Liver (tissue), 9 donors: Measurements from ENCODE around the gene NFXL1. TPM values are rescaled to one million over a fixed set of nuclear protein-coding genes. Genes with fewer than 3 reads are reported as not detected.

Source experiments
- DNase-seq: peaks from one replicate; pipeline ENCODE4 v3.0.0-alpha.2; 2017; ENCODE audit warnings: low spot score
- H3K27ac ChIP-seq, 2 donors: one replicate each; pipeline ENCODE4 v1.7.0; 2013; ENCODE audit warnings: inconsistent platforms in 2 of 2, low read length in 2 of 2, control low read depth in 1 of 2, low read depth in 1 of 2, mild to moderate bottlenecking in 1 of 2
- H3K27me3 ChIP-seq, 4 donors: one replicate each; pipeline versions ENCODE4 v1.6.1 to v1.7.0; 2013; ENCODE audit warnings: low read length in 3 of 4, inconsistent platforms in 1 of 4, mild to moderate bottlenecking in 1 of 4, moderate library complexity in 1 of 4; ENCODE audit not compliant: control insufficient read depth in 4 of 4, insufficient read depth in 4 of 4
- H3K36me3 ChIP-seq, 4 donors: one replicate each; pipeline versions ENCODE4 v1.6.1 to v1.7.0; 2013; ENCODE audit warnings: low read length in 3 of 4, mild to moderate bottlenecking in 3 of 4, low read depth in 1 of 4, moderate library complexity in 1 of 4; ENCODE audit not compliant: control insufficient read depth in 4 of 4, insufficient read depth in 3 of 4
- H3K4me1 ChIP-seq, 4 donors: one replicate each; pipeline versions ENCODE4 v1.6.1 to v1.7.0; 2013; ENCODE audit warnings: low read length in 3 of 4, mild to moderate bottlenecking in 3 of 4, moderate library complexity in 1 of 4; ENCODE audit not compliant: control insufficient read depth in 4 of 4, insufficient read depth in 4 of 4
- H3K4me3 ChIP-seq, 3 donors: one replicate each; pipeline versions ENCODE4 v1.6.1 to v1.7.0; 2013; ENCODE audit warnings: low read length in 3 of 3, control low read depth in 1 of 3, low read depth in 1 of 3, mild to moderate bottlenecking in 1 of 3
- H3K9ac ChIP-seq, 2 donors: one replicate each; pipeline ENCODE4 v1.7.0; 2013; ENCODE audit warnings: low read length in 2 of 2, mild to moderate bottlenecking in 2 of 2, moderate library complexity in 2 of 2, control low read depth in 1 of 2, low read depth in 1 of 2
- H3K9me3 ChIP-seq, 4 donors: one replicate each; pipeline versions ENCODE4 v1.6.1 to v1.7.0; 2013; ENCODE audit warnings: low read length in 3 of 4; ENCODE audit not compliant: control insufficient read depth in 4 of 4
- EGR1 ChIP-seq, 2 donors: IDR thresholded peaks; 2 replicates each; pipeline ENCODE4 v1.6.1; 2016 to 2018; ENCODE audit warnings: antibody characterized with exemption in 2 of 2, low read depth in 2 of 2
- FOXA1 ChIP-seq: IDR thresholded peaks from 2 replicates; pipeline ENCODE4 v1.6.1; 2016; ENCODE audit warnings: antibody characterized with exemption
- FOXA2 ChIP-seq: IDR thresholded peaks from 2 replicates; pipeline ENCODE4 v1.6.1; 2016; ENCODE audit warnings: antibody characterized with exemption
- GABPA ChIP-seq, 2 donors: IDR thresholded peaks in 1 of 2; conservative IDR thresholded peaks in 1 of 2; 2 replicates each; pipeline ENCODE4 v1.6.1; 2016; ENCODE audit warnings: antibody characterized with exemption in 2 of 2, mild to moderate bottlenecking in 1 of 2, moderate library complexity in 1 of 2
- HNF4A ChIP-seq, 2 donors: conservative IDR thresholded peaks; 2 replicates each; pipeline ENCODE4 v1.6.1; 2016; ENCODE audit warnings: antibody characterized with exemption in 2 of 2, mild to moderate bottlenecking in 2 of 2
- HNF4G ChIP-seq: IDR thresholded peaks from 2 replicates; pipeline ENCODE4 v1.6.1; 2016; ENCODE audit warnings: antibody characterized with exemption
- JUND ChIP-seq, 2 donors: IDR thresholded peaks; 2 replicates each; pipeline ENCODE4 v1.6.1; 2016; ENCODE audit warnings: antibody characterized with exemption in 2 of 2
- NR2F2 ChIP-seq: IDR thresholded peaks from 2 replicates; pipeline ENCODE4 v1.6.1; 2016; ENCODE audit warnings: antibody characterized with exemption
- RAD21 ChIP-seq, 2 donors: IDR thresholded peaks; 2 replicates each; pipeline ENCODE4 v1.6.1; 2016; ENCODE audit warnings: antibody characterized with exemption in 2 of 2, mild to moderate bottlenecking in 2 of 2
- RXRA ChIP-seq, 2 donors: IDR thresholded peaks; 2 replicates each; pipeline ENCODE4 v1.6.1; 2017 to 2018; ENCODE audit warnings: antibody characterized with exemption in 2 of 2, mild to moderate bottlenecking in 1 of 2
- SP1 ChIP-seq: IDR thresholded peaks from 2 replicates; pipeline ENCODE4 v1.6.1; 2018; ENCODE audit warnings: antibody characterized with exemption, mild to moderate bottlenecking
- TAF1 ChIP-seq: conservative IDR thresholded peaks from 2 replicates; pipeline ENCODE4 v1.6.1; 2016; ENCODE audit warnings: antibody characterized with exemption, mild to moderate bottlenecking
- YY1 ChIP-seq: IDR thresholded peaks from 2 replicates; pipeline ENCODE4 v1.6.1; 2016; ENCODE audit warnings: antibody characterized with exemption, mild to moderate bottlenecking
- WGBS: extraction: QIAGEN DNeasy Blood & Tissue Kit; methylation state at CpG from one replicate; pipeline ENCODE4 v1.1.7; 2013; 5-methylcytosine and 5-hydroxymethylcytosine counted together
- polyA plus RNA-seq, 2 donors: library from polyadenylated mRNA; stranded (reverse) in 1 of 2; unstranded in 1 of 2; fragments of 200-250 nt in 1 of 2; fragments of >200 nt in 1 of 2; fragmentation: Nextera tagmentation in 1 of 2; extraction: Ambion mirVana in 1 of 2; gene quantifications; one replicate each; pipeline versions ENCODE4 v1.2.1 to v1.2.3, GENCODE V29; 2013 to 2015
- total RNA-seq, 2 donors: library from RNA; depleted of rRNA; stranded (reverse); fragments of >200 nt; gene quantifications; one replicate each; pipeline ENCODE4 v1.2.3, GENCODE V29; 2014
- TF ChIP-seq, protein P1 (sequence below): fragments of 150-350 bp; IDR thresholded peaks from 2 replicates; pipeline ENCODE4 v1.5.1; 2017; ENCODE audit warnings: improper control_type of control experiment, low read depth, low read length; ENCODE audit not compliant: missing input control
- TF ChIP-seq, protein P2 (sequence below): IDR thresholded peaks from 2 replicates; pipeline ENCODE4 v1.6.1; 2016; ENCODE audit warnings: antibody characterized with exemption
- TF ChIP-seq, protein P3 (sequence below): IDR thresholded peaks from 2 replicates; pipeline ENCODE4 v1.6.1; 2016; ENCODE audit warnings: antibody characterized with exemption
- TF ChIP-seq, protein P4 (sequence below): IDR thresholded peaks from 2 replicates; pipeline ENCODE4 v1.6.1; 2016; ENCODE audit warnings: antibody characterized with exemption
- TF ChIP-seq, protein P5 (sequence below): IDR thresholded peaks from 2 replicates; pipeline ENCODE4 v1.6.1; 2016; ENCODE audit warnings: antibody characterized with exemption, mild to moderate bottlenecking
- donor health status: healthy.
- donor health status: healthy.
- donor health status: healthy.
- donor health status: healthy.
- donor health status: healthy.

The NFXL1 gene
- total and polyA plus RNA-seq, 4 donors, result 3.9 to 9.9 (median 5.4) TPM

DNA sequence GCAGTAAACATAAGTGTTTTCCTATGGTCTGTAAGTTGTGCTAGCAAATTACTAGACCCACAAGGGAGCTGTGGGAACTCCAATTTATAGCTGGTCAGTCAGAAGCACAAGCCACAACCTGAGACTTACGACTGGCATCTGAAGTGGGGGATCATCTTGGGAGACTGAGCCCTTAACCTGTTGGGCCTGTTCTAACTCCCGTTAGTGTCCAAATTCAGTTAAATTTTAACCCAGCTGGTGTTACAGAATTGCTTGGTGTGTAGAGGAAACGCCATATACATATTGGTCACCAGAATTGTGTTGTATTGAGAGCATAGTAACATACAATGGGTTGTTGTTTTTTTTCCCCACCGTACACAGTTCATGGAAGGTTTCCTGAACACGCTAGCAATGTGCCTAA lies 25.1 kb upstream of the NFXL1 start:
- WGBS, result 71% methylated on average over 5 of the region's 5 CpGs

More for the DNA sequence above, 25.1 kb upstream of the NFXL1 start:
- no peak for DNase-seq
- Histone ChIP-seq H3K27me3 (no peaks in the 10 kb centered on the region), H3K4me1 (peaks cover 0 to 6% (median 0%) of the 10 kb centered on the region in 4 donors), H3K36me3 (peaks cover 0 to 3% (median 0%) of the 10 kb centered on the region in 4 donors), H3K4me3 (no peak overlapping the region), H3K9ac (no peak overlapping the region), H3K9me3 (no peaks in the 10 kb centered on the region), H3K27ac (no peak overlapping the region)
- TF ChIP-seq, protein P1, sequence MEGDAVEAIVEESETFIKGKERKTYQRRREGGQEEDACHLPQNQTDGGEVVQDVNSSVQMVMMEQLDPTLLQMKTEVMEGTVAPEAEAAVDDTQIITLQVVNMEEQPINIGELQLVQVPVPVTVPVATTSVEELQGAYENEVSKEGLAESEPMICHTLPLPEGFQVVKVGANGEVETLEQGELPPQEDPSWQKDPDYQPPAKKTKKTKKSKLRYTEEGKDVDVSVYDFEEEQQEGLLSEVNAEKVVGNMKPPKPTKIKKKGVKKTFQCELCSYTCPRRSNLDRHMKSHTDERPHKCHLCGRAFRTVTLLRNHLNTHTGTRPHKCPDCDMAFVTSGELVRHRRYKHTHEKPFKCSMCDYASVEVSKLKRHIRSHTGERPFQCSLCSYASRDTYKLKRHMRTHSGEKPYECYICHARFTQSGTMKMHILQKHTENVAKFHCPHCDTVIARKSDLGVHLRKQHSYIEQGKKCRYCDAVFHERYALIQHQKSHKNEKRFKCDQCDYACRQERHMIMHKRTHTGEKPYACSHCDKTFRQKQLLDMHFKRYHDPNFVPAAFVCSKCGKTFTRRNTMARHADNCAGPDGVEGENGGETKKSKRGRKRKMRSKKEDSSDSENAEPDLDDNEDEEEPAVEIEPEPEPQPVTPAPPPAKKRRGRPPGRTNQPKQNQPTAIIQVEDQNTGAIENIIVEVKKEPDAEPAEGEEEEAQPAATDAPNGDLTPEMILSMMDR, result no peak
- TF ChIP-seq NR2F2 (no peak), YY1 (no peak), RXRA (IDR thresholded peaks at IDR 0.05) (no peak), EGR1 (IDR thresholded peaks at IDR 0.05; ENCODE audit: low read depth in 2 of 2) (no peak), FOXA2 (no peak), TAF1 (no peak), HNF4G (no peak), FOXA1 (no peak), RAD21 (IDR thresholded peaks at IDR 0.05) (no peak), HNF4A (conservative IDR thresholded peaks at IDR 0.05) (no peak), JUND (IDR thresholded peaks at IDR 0.05) (no peak), SP1 (no peak), GABPA (IDR thresholded peaks at IDR 0.05 in 1 of 2, conservative IDR thresholded peaks at IDR 0.05 in 1 of 2) (no peak)
- TF ChIP-seq, protein P2, sequence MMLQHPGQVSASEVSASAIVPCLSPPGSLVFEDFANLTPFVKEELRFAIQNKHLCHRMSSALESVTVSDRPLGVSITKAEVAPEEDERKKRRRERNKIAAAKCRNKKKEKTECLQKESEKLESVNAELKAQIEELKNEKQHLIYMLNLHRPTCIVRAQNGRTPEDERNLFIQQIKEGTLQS, result no peak
- TF ChIP-seq, protein P3, sequence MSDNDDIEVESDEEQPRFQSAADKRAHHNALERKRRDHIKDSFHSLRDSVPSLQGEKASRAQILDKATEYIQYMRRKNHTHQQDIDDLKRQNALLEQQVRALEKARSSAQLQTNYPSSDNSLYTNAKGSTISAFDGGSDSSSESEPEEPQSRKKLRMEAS, result no peak
- TF ChIP-seq, protein P4, sequence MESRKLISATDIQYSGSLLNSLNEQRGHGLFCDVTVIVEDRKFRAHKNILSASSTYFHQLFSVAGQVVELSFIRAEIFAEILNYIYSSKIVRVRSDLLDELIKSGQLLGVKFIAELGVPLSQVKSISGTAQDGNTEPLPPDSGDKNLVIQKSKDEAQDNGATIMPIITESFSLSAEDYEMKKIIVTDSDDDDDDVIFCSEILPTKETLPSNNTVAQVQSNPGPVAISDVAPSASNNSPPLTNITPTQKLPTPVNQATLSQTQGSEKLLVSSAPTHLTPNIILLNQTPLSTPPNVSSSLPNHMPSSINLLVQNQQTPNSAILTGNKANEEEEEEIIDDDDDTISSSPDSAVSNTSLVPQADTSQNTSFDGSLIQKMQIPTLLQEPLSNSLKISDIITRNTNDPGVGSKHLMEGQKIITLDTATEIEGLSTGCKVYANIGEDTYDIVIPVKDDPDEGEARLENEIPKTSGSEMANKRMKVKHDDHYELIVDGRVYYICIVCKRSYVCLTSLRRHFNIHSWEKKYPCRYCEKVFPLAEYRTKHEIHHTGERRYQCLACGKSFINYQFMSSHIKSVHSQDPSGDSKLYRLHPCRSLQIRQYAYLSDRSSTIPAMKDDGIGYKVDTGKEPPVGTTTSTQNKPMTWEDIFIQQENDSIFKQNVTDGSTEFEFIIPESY, result no peak
- TF ChIP-seq, protein P5, sequence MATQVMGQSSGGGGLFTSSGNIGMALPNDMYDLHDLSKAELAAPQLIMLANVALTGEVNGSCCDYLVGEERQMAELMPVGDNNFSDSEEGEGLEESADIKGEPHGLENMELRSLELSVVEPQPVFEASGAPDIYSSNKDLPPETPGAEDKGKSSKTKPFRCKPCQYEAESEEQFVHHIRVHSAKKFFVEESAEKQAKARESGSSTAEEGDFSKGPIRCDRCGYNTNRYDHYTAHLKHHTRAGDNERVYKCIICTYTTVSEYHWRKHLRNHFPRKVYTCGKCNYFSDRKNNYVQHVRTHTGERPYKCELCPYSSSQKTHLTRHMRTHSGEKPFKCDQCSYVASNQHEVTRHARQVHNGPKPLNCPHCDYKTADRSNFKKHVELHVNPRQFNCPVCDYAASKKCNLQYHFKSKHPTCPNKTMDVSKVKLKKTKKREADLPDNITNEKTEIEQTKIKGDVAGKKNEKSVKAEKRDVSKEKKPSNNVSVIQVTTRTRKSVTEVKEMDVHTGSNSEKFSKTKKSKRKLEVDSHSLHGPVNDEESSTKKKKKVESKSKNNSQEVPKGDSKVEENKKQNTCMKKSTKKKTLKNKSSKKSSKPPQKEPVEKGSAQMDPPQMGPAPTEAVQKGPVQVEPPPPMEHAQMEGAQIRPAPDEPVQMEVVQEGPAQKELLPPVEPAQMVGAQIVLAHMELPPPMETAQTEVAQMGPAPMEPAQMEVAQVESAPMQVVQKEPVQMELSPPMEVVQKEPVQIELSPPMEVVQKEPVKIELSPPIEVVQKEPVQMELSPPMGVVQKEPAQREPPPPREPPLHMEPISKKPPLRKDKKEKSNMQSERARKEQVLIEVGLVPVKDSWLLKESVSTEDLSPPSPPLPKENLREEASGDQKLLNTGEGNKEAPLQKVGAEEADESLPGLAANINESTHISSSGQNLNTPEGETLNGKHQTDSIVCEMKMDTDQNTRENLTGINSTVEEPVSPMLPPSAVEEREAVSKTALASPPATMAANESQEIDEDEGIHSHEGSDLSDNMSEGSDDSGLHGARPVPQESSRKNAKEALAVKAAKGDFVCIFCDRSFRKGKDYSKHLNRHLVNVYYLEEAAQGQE, result no peak
